Trophoblast cell (in vitro differentiated cells and primary cell): Measurements from ENCODE around the gene SCN2A.

ENCODE experiments used
- DNase-seq, 2 donors: peaks; one replicate each; pipeline ENCODE4 v3.0.0-alpha.2; 2016
- H2AFZ ChIP-seq: 2 replicates; pipeline ENCODE4 v1.6.1; 2013; ENCODE audit warnings: low read length, moderate library complexity, mild to moderate bottlenecking; ENCODE audit not compliant: insufficient read depth, poor library complexity
- H2AK5ac ChIP-seq: 2 replicates; pipeline ENCODE4 v1.6.1; 2013; ENCODE audit warnings: mild to moderate bottlenecking, low read length
- H2BK120ac ChIP-seq: 2 replicates; pipeline ENCODE4 v1.6.1; 2013; ENCODE audit warnings: low read length, mild to moderate bottlenecking, moderate library complexity; ENCODE audit not compliant: insufficient read depth, poor library complexity
- H2BK12ac ChIP-seq: 2 replicates; pipeline ENCODE4 v1.6.1; 2013; ENCODE audit warnings: mild to moderate bottlenecking, low read length, moderate library complexity
- H2BK5ac ChIP-seq: 2 replicates; pipeline ENCODE4 v1.6.1; 2013; ENCODE audit warnings: low read length, low read depth, moderate library complexity, mild to moderate bottlenecking; ENCODE audit not compliant: poor library complexity
- H3K14ac ChIP-seq: 2 replicates; pipeline ENCODE4 v1.6.1; 2013; ENCODE audit warnings: mild to moderate bottlenecking, low read length
- H3K18ac ChIP-seq: 2 replicates; pipeline ENCODE4 v1.6.1; 2013; ENCODE audit warnings: mild to moderate bottlenecking, low read length
- H3K23ac ChIP-seq: 2 replicates; pipeline ENCODE4 v1.6.1; 2013; ENCODE audit warnings: low read length
- H3K27ac ChIP-seq: 2 replicates; pipeline ENCODE4 v1.5.1; 2013; ENCODE audit warnings: low read depth, mild to moderate bottlenecking, inconsistent platforms, low read length, moderate library complexity
- H3K27me3 ChIP-seq: 2 replicates; pipeline ENCODE4 v1.6.1; 2013; ENCODE audit warnings: inconsistent platforms, mild to moderate bottlenecking, low read length, moderate library complexity; ENCODE audit not compliant: insufficient read depth
- H3K36me3 ChIP-seq, 2 experiments: 1 replicate in 1 of 2; 2 replicates in 1 of 2; pipeline ENCODE4 v1.6.1; 2013; ENCODE audit warnings: low read length in 2 of 2, mild to moderate bottlenecking in 2 of 2, moderate library complexity in 1 of 2; ENCODE audit not compliant: insufficient read depth in 2 of 2, control insufficient read depth in 1 of 2
- H3K4ac ChIP-seq: 2 replicates; pipeline ENCODE4 v1.6.1; 2013; ENCODE audit warnings: low read depth, mild to moderate bottlenecking, low read length, moderate library complexity
- H3K4me1 ChIP-seq, 2 experiments: 1 replicate in 1 of 2; 2 replicates in 1 of 2; pipeline ENCODE4 v1.6.1; 2013; ENCODE audit warnings: low read length in 2 of 2, mild to moderate bottlenecking in 2 of 2, moderate library complexity in 1 of 2; ENCODE audit not compliant: insufficient read depth in 2 of 2, control insufficient read depth in 1 of 2
- H3K4me2 ChIP-seq: 2 replicates; pipeline ENCODE4 v1.6.1; 2013; ENCODE audit warnings: inconsistent platforms, mild to moderate bottlenecking, low read length, moderate library complexity
- H3K4me3 ChIP-seq: 2 replicates; pipeline ENCODE4 v1.5.1; 2013; ENCODE audit warnings: mild to moderate bottlenecking, low read depth, low read length, inconsistent platforms
- H3K79me1 ChIP-seq: one replicate; pipeline ENCODE4 v1.6.1; 2013; ENCODE audit warnings: low read length
- H3K79me2 ChIP-seq: 2 replicates; pipeline ENCODE4 v1.6.1; 2013; ENCODE audit warnings: low read length, mild to moderate bottlenecking; ENCODE audit not compliant: control insufficient read depth, insufficient read depth, poor library complexity
- H3K9ac ChIP-seq: 2 replicates; pipeline ENCODE4 v1.6.1; 2013; ENCODE audit warnings: mild to moderate bottlenecking, low read length
- H3K9me3 ChIP-seq: 2 replicates; pipeline ENCODE4 v1.6.1; 2013; ENCODE audit warnings: low read depth, mild to moderate bottlenecking, control low read depth, inconsistent platforms, low read length; ENCODE audit not compliant: insufficient read depth
- H4K12ac ChIP-seq: 2 replicates; pipeline ENCODE4 v1.6.1; 2013; ENCODE audit warnings: low read depth, mild to moderate bottlenecking, low read length, moderate library complexity
- H4K8ac ChIP-seq: 2 replicates; pipeline ENCODE4 v1.6.1; 2013; ENCODE audit warnings: low read depth, mild to moderate bottlenecking, low read length, moderate library complexity
- H4K91ac ChIP-seq: one replicate; pipeline ENCODE4 v1.6.1; 2013; ENCODE audit warnings: low read depth, mild to moderate bottlenecking, low read length, moderate library complexity
- WGBS: extraction: QIAGEN DNeasy Blood & Tissue Kit; methylation state at CpG from one replicate; pipeline ENCODE4 v1.1.7; 2013; ENCODE audit warnings: missing lambda C conversion rate; ENCODE audit not compliant: insufficient read length, insufficient coverage; ENCODE audit errors: extremely low coverage; 5-methylcytosine and 5-hydroxymethylcytosine counted together

The SCN2A gene

GRCh38 chr2:165406173-165406572 is 167.0 kb downstream of the SCN2A start:
- Histone ChIP-seq H3K23ac (no peak overlapping the region), H3K4me3 (no peak overlapping the region), H3K9ac (no peak overlapping the region), H3K9me3 (no peaks in the 10 kb centered on the region), H3K4me2 (no peak overlapping the region), H3K4me1 (no peaks in the 10 kb centered on the region), H3K14ac (no peak overlapping the region), H4K91ac (no peak overlapping the region), H3K27me3 (no peaks in the 10 kb centered on the region), H3K79me1 (peaks cover 1% of the 10 kb centered on the region), H3K27ac (no peak overlapping the region), H3K79me2 (no peaks in the 10 kb centered on the region), H2BK120ac (no peak overlapping the region), H4K8ac (no peak overlapping the region), H2AK5ac (no peak overlapping the region), H2BK12ac (no peak overlapping the region), H2BK5ac (no peak overlapping the region), H3K4ac (no peak overlapping the region), H2AFZ (no peak overlapping the region), H3K18ac (no peak overlapping the region), H3K36me3 (no peaks in the 10 kb centered on the region), H4K12ac (no peak overlapping the region)
- no CpG with 5 or more reads among the region's 3 CpGs for WGBS
- DNase-seq: peak in 1 of 2 donors; percentile 51

DNA sequence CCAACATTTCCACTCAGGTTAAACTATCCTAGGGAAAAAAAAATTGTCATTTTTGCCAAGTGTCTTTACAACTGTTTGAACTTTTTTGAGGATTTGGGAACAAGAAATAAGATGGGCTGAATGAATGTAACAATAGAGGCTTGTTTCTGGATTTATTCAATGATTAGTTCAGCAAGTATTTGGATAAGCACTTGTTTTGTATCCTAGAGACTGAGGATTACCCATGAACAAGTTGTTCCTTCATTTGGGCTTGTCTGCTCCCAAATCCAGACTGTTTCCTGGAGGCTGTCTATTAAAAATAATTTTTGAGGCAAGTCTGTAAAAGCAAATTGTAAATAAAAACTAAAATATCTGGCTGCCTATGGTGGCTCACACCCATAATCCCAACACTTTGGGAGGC is 168.3 kb downstream of the SCN2A start:
- no peak for DNase-seq
- H3K79me2 ChIP-seq: no peaks in the 10 kb centered on the region

DNA sequence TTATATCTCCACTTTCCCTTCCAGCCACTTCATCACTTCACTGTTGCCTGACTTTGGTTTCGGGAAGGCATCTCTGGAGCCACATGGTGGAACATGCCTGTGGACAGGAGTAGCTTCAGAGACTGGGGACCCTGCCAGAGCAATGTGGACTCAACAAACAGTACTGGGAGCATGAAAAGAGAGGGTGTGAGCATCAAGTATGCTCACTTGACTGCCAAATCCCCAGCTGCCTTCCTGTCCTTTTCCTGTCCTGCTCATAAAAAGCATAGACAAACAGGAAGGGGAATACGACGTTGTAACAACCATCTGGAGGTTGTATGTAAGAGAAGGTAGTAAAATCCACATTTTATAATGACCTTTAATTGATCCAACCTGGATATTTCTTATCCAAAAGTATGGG is 169.0 kb downstream of the SCN2A start:
- H4K12ac ChIP-seq: no peak overlapping the region
- DNase-seq: no peak
- H2AFZ ChIP-seq: no peak overlapping the region
- no peaks in the 10 kb centered on the region for H3K27me3 ChIP-seq
- no peak overlapping the region for H4K8ac ChIP-seq
- no peaks in the 10 kb centered on the region for H3K36me3 ChIP-seq
- H2AK5ac ChIP-seq: no peak overlapping the region
- no peak overlapping the region for H3K4me3 ChIP-seq
- H3K9ac ChIP-seq: no peak overlapping the region
- H3K27ac ChIP-seq: no peak overlapping the region
- no peaks in the 10 kb centered on the region for H3K79me2 ChIP-seq
- H2BK12ac ChIP-seq: no peak overlapping the region
- no peak overlapping the region for H3K23ac ChIP-seq
- H2BK120ac ChIP-seq: no peak overlapping the region
- WGBS: no CpG with 5 or more reads among the region's 3 CpGs
- H3K4me1 ChIP-seq: no peaks in the 10 kb centered on the region
- H4K91ac ChIP-seq: no peak overlapping the region
- no peak overlapping the region for H3K4me2 ChIP-seq
- H3K14ac ChIP-seq: no peak overlapping the region
- H3K4ac ChIP-seq: no peak overlapping the region
- no peak overlapping the region for H3K18ac ChIP-seq
- H2BK5ac ChIP-seq: no peak overlapping the region
- H3K9me3 ChIP-seq: no peaks in the 10 kb centered on the region
- H3K79me1 ChIP-seq: peaks cover 1% of the 10 kb centered on the region

More for the DNA sequence above, 168.3 kb downstream of the SCN2A start:
- Histone ChIP-seq H3K27me3 (no peaks in the 10 kb centered on the region), H3K23ac (no peak overlapping the region), H2AK5ac (no peak overlapping the region), H3K4me2 (no peak overlapping the region), H3K9me3 (no peaks in the 10 kb centered on the region), H4K12ac (no peak overlapping the region), H3K79me1 (peaks cover 1% of the 10 kb centered on the region), H3K27ac (no peak overlapping the region), H4K8ac (no peak overlapping the region), H4K91ac (no peak overlapping the region), H3K9ac (no peak overlapping the region), H3K4me3 (no peak overlapping the region), H2BK120ac (no peak overlapping the region), H3K4me1 (no peaks in the 10 kb centered on the region), H3K14ac (no peak overlapping the region), H3K4ac (no peak overlapping the region), H2BK5ac (no peak overlapping the region), H3K36me3 (no peaks in the 10 kb centered on the region), H2BK12ac (no peak overlapping the region), H3K18ac (no peak overlapping the region), H2AFZ (no peak overlapping the region)

GRCh38 chr2:165410276-165410675 is 171.1 kb downstream of the SCN2A start:
- Histone ChIP-seq H2BK5ac (no peak overlapping the region), H3K9me3 (no peaks in the 10 kb centered on the region), H3K79me2 (no peaks in the 10 kb centered on the region), H3K4me3 (no peak overlapping the region), H2BK120ac (no peak overlapping the region), H4K91ac (no peak overlapping the region), H3K14ac (no peak overlapping the region), H3K4ac (no peak overlapping the region), H4K8ac (no peak overlapping the region), H3K23ac (no peak overlapping the region), H3K27ac (no peak overlapping the region), H3K79me1 (peaks cover 1% of the 10 kb centered on the region), H3K18ac (no peak overlapping the region), H2AFZ (no peak overlapping the region), H3K4me1 (no peaks in the 10 kb centered on the region), H3K27me3 (no peaks in the 10 kb centered on the region), H3K36me3 (no peaks in the 10 kb centered on the region), H3K9ac (no peak overlapping the region), H3K4me2 (no peak overlapping the region), H2BK12ac (no peak overlapping the region), H4K12ac (no peak overlapping the region), H2AK5ac (no peak overlapping the region)
- DNase-seq: no peak

GRCh38 chr2:165414187-165414586 is 175.0 kb downstream of the SCN2A start:
- no peak for DNase-seq
- H3K4me3 ChIP-seq: no peak overlapping the region
- no peak overlapping the region for H4K8ac ChIP-seq
- no peaks in the 10 kb centered on the region for H3K27me3 ChIP-seq
- H2AK5ac ChIP-seq: no peak overlapping the region
- H3K4me2 ChIP-seq: no peak overlapping the region
- no peak overlapping the region for H3K4ac ChIP-seq
- no peak overlapping the region for H3K23ac ChIP-seq
- H3K4me1 ChIP-seq: no peaks in the 10 kb centered on the region
- no peak overlapping the region for H3K27ac ChIP-seq
- no peaks in the 10 kb centered on the region for H3K79me2 ChIP-seq
- no peak overlapping the region for H3K18ac ChIP-seq
- H3K79me1 ChIP-seq: no peaks in the 10 kb centered on the region
- no peak overlapping the region for H2BK120ac ChIP-seq
- H4K12ac ChIP-seq: no peak overlapping the region
- H4K91ac ChIP-seq: no peak overlapping the region
- no peak overlapping the region for H3K9ac ChIP-seq
- H2BK12ac ChIP-seq: no peak overlapping the region
- no peak overlapping the region for H3K14ac ChIP-seq
- H2AFZ ChIP-seq: no peak overlapping the region
- no peaks in the 10 kb centered on the region for H3K9me3 ChIP-seq
- no peak overlapping the region for H2BK5ac ChIP-seq
- no peaks in the 10 kb centered on the region for H3K36me3 ChIP-seq
